ENCODE data around the gene GFER. TPM values are rescaled to one million over a fixed set of nuclear protein-coding genes. Genes with fewer than 3 reads are reported as not detected.

The GFER gene
- total and polyA plus RNA-seq, 4 donors: 7.4 to 63.5 (median 25.6) TPM

DNA sequence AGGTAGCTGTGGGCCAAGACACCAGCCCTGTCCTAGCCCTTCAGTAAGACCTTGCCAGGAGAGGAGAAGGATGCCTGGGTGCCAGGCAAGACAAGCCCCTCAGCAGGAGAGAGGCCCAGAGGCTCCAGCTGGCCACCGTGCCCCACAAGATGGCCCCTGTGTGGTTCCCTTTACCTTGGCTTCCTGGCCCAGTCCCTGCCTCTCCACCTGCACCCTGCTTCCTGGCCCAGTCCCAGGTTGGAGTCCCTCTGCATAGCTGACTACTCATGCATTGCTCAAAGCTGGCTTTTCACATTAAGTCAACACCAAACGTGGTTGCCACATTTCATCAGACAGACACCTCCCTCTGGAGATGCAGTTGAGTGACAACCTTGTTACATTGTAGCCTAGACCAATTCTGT lies 9.7 kb downstream of the GFER start:
- WGBS, 2 donors: 50 to 57% methylated on average over 2 of the region's 2 CpGs
- Histone ChIP-seq H3K27ac (ENCODE audit: low read depth in 1 of 2, low read length in 1 of 2) (no peak overlapping the region), H3K9me3 (ENCODE audit: control insufficient read depth in 4 of 4, insufficient read depth in 3 of 4, low read length in 3 of 4) (no peaks in the 10 kb centered on the region), H3K36me3 (ENCODE audit: control insufficient read depth in 4 of 4, insufficient read depth in 4 of 4, low read length in 4 of 4) (peaks cover 0 to 12% (median 7%) of the 10 kb centered on the region in 4 donors), H3K9ac (ENCODE audit: insufficient read depth in 1 of 2, low read length in 2 of 2) (no peak overlapping the region), H3K4me1 (ENCODE audit: control insufficient read depth in 5 of 5, insufficient read depth in 5 of 5, low read length in 5 of 5) (peaks cover 0 to 7% (median 6%) of the 10 kb centered on the region in 5 donors), H3K27me3 (ENCODE audit: control insufficient read depth in 3 of 3, insufficient read depth in 3 of 3, low read length in 2 of 3) (peaks cover 0 to 27% (median 24%) of the 10 kb centered on the region in 3 donors), H3K4me3 (no peak overlapping the region)
- DNase-seq (no peak), ATAC-seq (ENCODE audit: insufficient read depth, low FRiP score) (no peak)
- no peak for TF ChIP-seq CTCF (IDR thresholded peaks at IDR 0.05; ENCODE audit: control extremely low read depth, extremely low read depth)

DNA sequence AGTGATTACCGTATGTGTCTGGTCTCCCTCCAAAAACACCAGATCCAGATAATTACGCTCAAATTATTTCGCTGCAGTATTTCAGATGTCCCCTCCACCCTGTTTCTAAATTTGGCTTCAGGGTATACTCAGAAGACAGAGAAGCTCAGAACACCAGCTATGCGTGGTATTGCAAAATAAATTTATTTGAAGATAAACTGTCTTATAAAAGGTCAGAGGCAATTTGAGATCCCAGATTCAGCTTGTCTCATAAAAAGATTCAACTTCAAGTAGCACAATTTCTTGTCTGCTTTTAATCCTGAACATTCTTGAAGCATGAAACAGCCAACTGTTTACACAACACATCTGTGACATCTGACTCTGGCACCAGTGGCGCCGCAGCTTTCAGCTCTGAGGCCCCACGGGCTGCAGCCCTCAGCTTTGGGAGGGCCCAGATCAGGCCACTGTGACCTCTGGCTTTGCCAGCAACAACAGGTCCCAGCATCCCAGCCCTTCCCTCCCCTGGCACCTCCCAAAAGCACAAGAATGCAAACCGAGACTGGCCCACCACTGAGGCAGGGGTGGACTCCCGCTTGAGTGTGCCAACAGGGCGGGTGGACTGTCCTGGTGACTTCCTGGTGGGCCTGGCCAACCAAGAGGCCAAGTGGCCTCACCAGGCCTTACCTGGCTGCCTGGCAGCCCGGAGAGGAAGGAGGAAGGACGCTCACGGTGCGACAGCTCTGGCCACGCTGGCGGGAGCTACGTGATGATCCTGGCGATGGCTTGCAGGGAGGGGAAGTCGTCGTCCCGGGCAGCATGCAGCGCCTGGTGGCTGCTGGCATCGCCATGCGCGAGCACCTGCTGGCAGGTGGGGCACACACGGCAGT lies 13.7 kb downstream of the GFER start:
- 83 to 87% methylated on average over 26 of the region's 26 CpGs for WGBS, 2 donors
- no peak for TF ChIP-seq CTCF (IDR thresholded peaks at IDR 0.05; ENCODE audit: control extremely low read depth, extremely low read depth)
- peak in 2 of 3 donors; percentile 33 to 52 for DNase-seq
- Histone ChIP-seq H3K36me3 (ENCODE audit: control insufficient read depth in 4 of 4, insufficient read depth in 4 of 4, low read length in 4 of 4) (peaks cover 2 to 50% (median 22%) of the 10 kb centered on the region in 4 donors), H3K27me3 (ENCODE audit: control insufficient read depth in 3 of 3, insufficient read depth in 3 of 3, low read length in 2 of 3) (peaks cover 0 to 4% (median 0%) of the 10 kb centered on the region in 3 donors), H3K4me3 (no peak overlapping the region), H3K4me1 (ENCODE audit: control insufficient read depth in 5 of 5, insufficient read depth in 5 of 5, low read length in 5 of 5) (no peaks in the 10 kb centered on the region), H3K9ac (ENCODE audit: insufficient read depth in 1 of 2, low read length in 2 of 2) (no peak overlapping the region), H3K9me3 (ENCODE audit: control insufficient read depth in 4 of 4, insufficient read depth in 3 of 4, low read length in 3 of 4) (no peaks in the 10 kb centered on the region), H3K27ac (ENCODE audit: low read depth in 1 of 2, low read length in 1 of 2) (peak overlapping the region in 1 of 2 donors; percentile 20)
- ATAC-seq (ENCODE audit: insufficient read depth, low FRiP score): peak; percentile 20

GRCh38 chr16:1998360-1998835 lies 14.4 kb downstream of the GFER start:
- no peak overlapping the region for H3K4me3 ChIP-seq
- no peaks in the 10 kb centered on the region for H3K9me3 ChIP-seq (ENCODE audit: control insufficient read depth in 4 of 4, insufficient read depth in 3 of 4, low read length in 3 of 4)
- WGBS, 2 donors: 90 to 97% methylated on average over 27 of the region's 27 CpGs
- no peak for ATAC-seq (ENCODE audit: insufficient read depth, low FRiP score)
- H3K27me3 ChIP-seq (ENCODE audit: control insufficient read depth in 3 of 3, insufficient read depth in 3 of 3, low read length in 2 of 3): no peaks in the 10 kb centered on the region
- no peaks in the 10 kb centered on the region for H3K4me1 ChIP-seq (ENCODE audit: control insufficient read depth in 5 of 5, insufficient read depth in 5 of 5, low read length in 5 of 5)
- H3K27ac ChIP-seq (ENCODE audit: low read depth in 1 of 2, low read length in 1 of 2): peak overlapping the region in 1 of 2 donors; percentile 20
- peaks cover 2 to 56% (median 26%) of the 10 kb centered on the region in 4 donors for H3K36me3 ChIP-seq (ENCODE audit: control insufficient read depth in 4 of 4, insufficient read depth in 4 of 4, low read length in 4 of 4)
- H3K9ac ChIP-seq (ENCODE audit: insufficient read depth in 1 of 2, low read length in 2 of 2): no peak overlapping the region
- DNase-seq: no peak
- no peak for TF ChIP-seq CTCF (IDR thresholded peaks at IDR 0.05; ENCODE audit: control extremely low read depth, extremely low read depth)
